GM12878 (cell line): ENCODE measurements around the gene IQGAP2. TPM values are rescaled to one million over a fixed set of nuclear protein-coding genes. Genes with fewer than 3 reads are reported as not detected.

Experiments used
- ATAC-seq: fragments of 200-7000 bp; cut with Tn5 transposase; 3 replicates; pipeline ENCODE4 v1.9.1; 2020; ENCODE audit warnings: mild to moderate bottlenecking, moderate library complexity
- BruUV-seq: library from RNA; stranded (reverse); fragments of 400-500 nt; replicated peaks from 2 replicates; lab custom pipeline; 2021; lab: Mats Ljungman, UMichigan
- CTCF ChIA-PET: fragments of 300-600 bp; sonication (Branson Sonifier 250); formaldehyde crosslinking; extraction: SDS; loops from one replicate; lab custom pipeline; 2021; ENCODE audit warnings: inconsistent platforms; lab: Yijun Ruan, JAX
- POLR2A ChIA-PET: fragments of 350-600 bp; formaldehyde crosslinking; extraction: SDS; loops from one replicate; lab custom pipeline; 2021; ENCODE audit warnings: inconsistent platforms; lab: Charles Lee
- RAD21 ChIA-PET: fragments of 300-600 bp; sonication (Branson Sonifier 250); formaldehyde crosslinking; loops from one replicate; lab custom pipeline; 2023; ENCODE audit warnings: antibody characterized with exemption; ENCODE audit not compliant: unreplicated experiment; lab: Charles Lee
- SMC1A ChIA-PET: fragments of 300-600 bp; sonication (Branson Sonifier 250); formaldehyde crosslinking; loops from one replicate; lab custom pipeline; 2023; ENCODE audit not compliant: unreplicated experiment, uncharacterized antibody; lab: Charles Lee
- DNase-seq: peaks from one replicate; pipeline ENCODE4 v3.0.0-alpha.2; 2011; ENCODE audit warnings: low read depth, low spot score
- FAIRE-seq: peaks from 3 replicates; lab custom pipeline; 2011; peaks lifted over from hg19 to GRCh38; lab: Jason Lieb, UNC
- H2AFZ ChIP-seq: 2 replicates; pipeline ENCODE4 v1.6.0; 2011; ENCODE audit warnings: low read depth, low read length, control low read depth; ENCODE audit not compliant: control insufficient read depth
- H3K27ac ChIP-seq: 2 replicates; pipeline ENCODE4 v1.5.1; 2011; ENCODE audit warnings: control low read depth; ENCODE audit not compliant: control insufficient read depth, insufficient read depth
- H3K27me3 ChIP-seq, 2 experiments: replicated peaks in 1 of 2; 2 replicates each; pipeline versions ENCODE4 v1.6.0 to v1.6.1; 2011; ENCODE audit warnings: low read length in 1 of 2; ENCODE audit not compliant: control insufficient read depth in 2 of 2, insufficient read depth in 2 of 2
- H3K36me3 ChIP-seq, 2 experiments: 2 replicates each; pipeline ENCODE4 v1.5.1; 2011; ENCODE audit warnings: low read length in 1 of 2; ENCODE audit not compliant: control insufficient read depth in 2 of 2, insufficient read depth in 2 of 2
- H3K4me1 ChIP-seq: 2 replicates; pipeline ENCODE4 v1.6.1; 2011; ENCODE audit warnings: mild to moderate bottlenecking, low read length, moderate library complexity, mixed read lengths; ENCODE audit not compliant: control insufficient read depth, insufficient read depth
- H3K4me2 ChIP-seq: 2 replicates; pipeline ENCODE4 v1.6.0; 2011; ENCODE audit warnings: control low read depth; ENCODE audit not compliant: control insufficient read depth, insufficient read depth
- H3K4me3 ChIP-seq: fragments of 200-600 bp; sonication (generic); 2 replicates; pipeline ENCODE4 v1.5.1; 2016
- H3K79me2 ChIP-seq: 2 replicates; pipeline ENCODE4 v1.6.0; 2011; ENCODE audit warnings: low read length; ENCODE audit not compliant: control insufficient read depth, insufficient read depth
- H3K9ac ChIP-seq: 2 replicates; pipeline ENCODE4 v1.8.0; 2011; ENCODE audit warnings: low read length, control low read depth, mixed read lengths; ENCODE audit not compliant: control insufficient read depth, insufficient read depth
- H3K9me3 ChIP-seq: replicated peaks from 3 replicates; pipeline ENCODE4 v1.5.1; 2011; ENCODE audit warnings: mild to moderate bottlenecking, low read length; ENCODE audit not compliant: control insufficient read depth, insufficient read depth
- H4K20me1 ChIP-seq: 2 replicates; pipeline ENCODE4 v1.6.0; 2011; ENCODE audit not compliant: control insufficient read depth, insufficient read depth
- BMI1 ChIP-seq: fragments of 450-650 bp; IDR thresholded peaks from 2 replicates; pipeline ENCODE4 v1.6.1; 2016; ENCODE audit warnings: mild to moderate bottlenecking, moderate library complexity, borderline replicate concordance
- LARP7 ChIP-seq: fragments of 450-650 bp; IDR thresholded peaks from 2 replicates; pipeline ENCODE4 v1.6.1; 2017; ENCODE audit warnings: mild to moderate bottlenecking
- MEF2A ChIP-seq: IDR thresholded peaks from 2 replicates; pipeline ENCODE4 v1.6.1; 2011; ENCODE audit warnings: low read depth, mild to moderate bottlenecking, low read length, moderate library complexity; ENCODE audit not compliant: insufficient read depth
- MTA3 ChIP-seq: IDR thresholded peaks from 2 replicates; pipeline ENCODE4 v1.6.1; 2012; ENCODE audit warnings: low read length, inconsistent platforms, borderline replicate concordance
- PML ChIP-seq: IDR thresholded peaks from 2 replicates; pipeline ENCODE4 v1.6.1; 2012; ENCODE audit warnings: low read length, inconsistent platforms
- SIN3A ChIP-seq: IDR thresholded peaks from 2 replicates; pipeline ENCODE4 v1.6.1; 2012; ENCODE audit warnings: low read depth, low read length, improper control_type of control experiment
- WGBS: methylation state at CpG from one replicate; pipeline ENCODE4 v1.1.6; 2016; ENCODE audit warnings: low lambda C conversion rate; ENCODE audit not compliant: insufficient replicate concordance, insufficient coverage; ENCODE audit errors: missing lambda C conversion rate; 5-methylcytosine and 5-hydroxymethylcytosine counted together
- in situ Hi-C: fragments of 300-500 bp; cut with MboI; formaldehyde crosslinking; loops from 9 replicates; pipeline ENCODE4 v1.14.3; 2018; ENCODE audit warnings: mixed read lengths
- intact Hi-C: fragments of 100-400 bp; cut with micrococcal nuclease; formaldehyde crosslinking; loops from one replicate; pipeline ENCODE4 v1.14.2; 2022; ENCODE audit not compliant: unreplicated experiment
- polyA plus RNA-seq, 11 experiments: library from polyadenylated mRNA; depleted of rRNA in 4 of 11; unstranded in 6 of 11; stranded (reverse) in 5 of 11; fragments of >200 nt; fragmentation: Nextera tagmentation in 4 of 11; fragmentation: Illumina TruSeq in 1 of 11; extraction: Ambion mirVana in 4 of 11; extraction: Trizol in 1 of 11; gene quantifications; 1 replicate in 1 of 11; 2 replicates in 10 of 11; pipeline versions ENCODE4 v1.2.1 to v1.2.3, GENCODE V29; 2011 to 2016; ENCODE audit warnings: inconsistent platforms in 2 of 11, missing spikeins in 2 of 11, low read depth in 1 of 11
- total RNA-seq, 4 experiments: library from RNA; depleted of rRNA in 3 of 4; stranded (reverse); fragments of >200 nt in 3 of 4; fragmentation: Illumina TruSeq in 1 of 4; extraction: Trizol in 1 of 4; gene quantifications; 2 replicates each; pipeline versions ENCODE4 v1.2.1 to v1.2.3, GENCODE V29; 2013 to 2021
- TF ChIP-seq, protein P1 (sequence below): IDR thresholded peaks from 2 replicates; pipeline ENCODE4 v1.6.1; 2012; ENCODE audit warnings: low read depth, low read length, improper control_type of control experiment
- TF ChIP-seq, protein P2 (sequence below): fragments of 450-650 bp; formaldehyde crosslinking; IDR thresholded peaks from 2 replicates; pipeline ENCODE4 v1.4.0; 2020; ENCODE audit warnings: mild to moderate bottlenecking, moderate library complexity
- TF ChIP-seq, protein P3 (sequence below): IDR thresholded peaks from 2 replicates; pipeline ENCODE4 v1.6.1; 2012; ENCODE audit warnings: improper control_type of control experiment, low read depth, low read length; ENCODE audit not compliant: insufficient replicate concordance

IQGAP2 gene
- total and polyA plus RNA-seq, 10 of the 15 experiments (the other 5 are each of a cell fraction or from before 2014, with no cell fraction given): 14.5 to 41.4 (median 21.8) TPM

DNA sequence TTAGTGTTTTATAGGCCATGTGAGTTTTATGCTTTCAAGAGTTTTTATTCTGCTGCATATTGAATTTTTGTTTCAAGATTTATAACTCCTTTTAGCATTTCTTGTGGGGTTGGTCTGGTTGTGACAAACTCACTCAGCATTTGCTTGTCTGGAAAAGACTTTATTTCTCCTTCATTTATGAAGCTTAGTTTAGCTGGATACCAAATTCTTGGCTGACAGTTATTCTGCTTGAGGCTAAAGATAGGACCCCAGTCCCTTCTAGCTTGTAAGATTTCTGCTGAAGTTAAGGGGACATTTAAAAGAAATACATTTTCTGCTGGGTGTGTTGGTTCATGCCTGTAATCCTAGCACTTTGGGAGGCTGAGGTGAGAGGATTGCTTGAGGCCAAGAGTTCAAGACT is 36.8 kb downstream of the IQGAP2 start:
- ChIA-PET SMC1A (interaction anchor here (1.4 to 1.5 kb wide), 2 partner anchors 9 kb away, joined by 4 read pairs; no protein-coding TSS in a partner anchor), POLR2A (interaction anchor here (0.6 kb wide), 1 partner anchor 521 kb away, joined by 3 read pairs; no protein-coding TSS in a partner anchor), CTCF (interaction anchor here (1.6 kb wide), 1 partner anchor 11 kb away, joined by 3 read pairs; no protein-coding TSS in a partner anchor), RAD21 (no interaction called here)
- intact Hi-C loops (no loop called here), in situ Hi-C loops (no loop called here)
- DNase-seq (no peak), ATAC-seq (no peak), FAIRE-seq (no peak)
- Histone ChIP-seq H2AFZ (no peak overlapping the region), H3K9me3 (no peaks in the 10 kb centered on the region; the same call in 1 of the 3 replicates), H3K27ac (no peak overlapping the region), H3K36me3 (no peaks in the 10 kb centered on the region), H3K79me2 (no peaks in the 10 kb centered on the region), H3K4me2 (no peak overlapping the region), H3K4me3 (no peak overlapping the region), H3K9ac (no peak overlapping the region), H3K27me3 (no peaks in the 10 kb centered on the region), H3K4me1 (no peaks in the 10 kb centered on the region), H4K20me1 (no peaks in the 10 kb centered on the region)
- BruUV-seq: no TSS peak
- TF ChIP-seq, protein P1, sequence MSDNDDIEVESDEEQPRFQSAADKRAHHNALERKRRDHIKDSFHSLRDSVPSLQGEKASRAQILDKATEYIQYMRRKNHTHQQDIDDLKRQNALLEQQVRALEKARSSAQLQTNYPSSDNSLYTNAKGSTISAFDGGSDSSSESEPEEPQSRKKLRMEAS: no peak
- TF ChIP-seq SIN3A (no peak), LARP7 (no peak)

DNA sequence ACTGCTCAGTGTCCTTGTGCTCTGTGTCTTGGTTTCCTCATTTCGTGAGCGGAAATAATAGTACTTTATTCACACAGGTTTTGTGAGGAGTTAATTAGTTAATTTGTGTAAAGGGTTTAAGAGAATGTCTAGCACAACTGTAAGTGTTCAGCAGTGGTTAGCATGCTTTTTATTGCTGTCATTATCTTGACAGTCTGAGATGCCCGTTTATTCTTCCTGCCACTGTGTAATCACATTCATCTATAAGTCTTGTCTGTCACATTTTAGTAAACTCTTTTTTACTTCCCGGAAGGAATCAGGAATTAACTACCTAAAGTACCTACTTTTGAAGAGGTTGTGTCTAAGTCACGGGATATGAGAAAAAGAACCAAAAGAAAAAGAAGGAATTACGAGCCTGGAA is 38.0 kb downstream of the IQGAP2 start:
- no peak overlapping the region for H3K4me2 ChIP-seq
- SMC1A ChIA-PET: no interaction called here
- no peaks in the 10 kb centered on the region for H3K79me2 ChIP-seq
- H3K4me1 ChIP-seq: no peaks in the 10 kb centered on the region
- 97% methylated on average over 6 of the region's 6 CpGs for WGBS
- POLR2A ChIA-PET: no interaction called here
- H3K27me3 ChIP-seq: no peaks in the 10 kb centered on the region
- H3K4me3 ChIP-seq: no peak overlapping the region
- CTCF ChIA-PET: no interaction called here
- no peaks in the 10 kb centered on the region for H3K36me3 ChIP-seq
- H3K9me3 ChIP-seq: no peaks in the 10 kb centered on the region; the same call in 1 of the 3 replicates
- intact Hi-C loops (no loop called here), in situ Hi-C loops (no loop called here)
- no peak overlapping the region for H3K9ac ChIP-seq
- no peak for ATAC-seq
- no peak for FAIRE-seq
- RAD21 ChIA-PET: no interaction called here
- no TSS peak for BruUV-seq
- no peak overlapping the region for H3K27ac ChIP-seq
- H4K20me1 ChIP-seq: no peaks in the 10 kb centered on the region
- no peak for DNase-seq
- H2AFZ ChIP-seq: no peak overlapping the region
- TF ChIP-seq PML (no peak), MEF2A (no peak), BMI1 (no peak), MTA3 (no peak)
- TF ChIP-seq, protein P2, sequence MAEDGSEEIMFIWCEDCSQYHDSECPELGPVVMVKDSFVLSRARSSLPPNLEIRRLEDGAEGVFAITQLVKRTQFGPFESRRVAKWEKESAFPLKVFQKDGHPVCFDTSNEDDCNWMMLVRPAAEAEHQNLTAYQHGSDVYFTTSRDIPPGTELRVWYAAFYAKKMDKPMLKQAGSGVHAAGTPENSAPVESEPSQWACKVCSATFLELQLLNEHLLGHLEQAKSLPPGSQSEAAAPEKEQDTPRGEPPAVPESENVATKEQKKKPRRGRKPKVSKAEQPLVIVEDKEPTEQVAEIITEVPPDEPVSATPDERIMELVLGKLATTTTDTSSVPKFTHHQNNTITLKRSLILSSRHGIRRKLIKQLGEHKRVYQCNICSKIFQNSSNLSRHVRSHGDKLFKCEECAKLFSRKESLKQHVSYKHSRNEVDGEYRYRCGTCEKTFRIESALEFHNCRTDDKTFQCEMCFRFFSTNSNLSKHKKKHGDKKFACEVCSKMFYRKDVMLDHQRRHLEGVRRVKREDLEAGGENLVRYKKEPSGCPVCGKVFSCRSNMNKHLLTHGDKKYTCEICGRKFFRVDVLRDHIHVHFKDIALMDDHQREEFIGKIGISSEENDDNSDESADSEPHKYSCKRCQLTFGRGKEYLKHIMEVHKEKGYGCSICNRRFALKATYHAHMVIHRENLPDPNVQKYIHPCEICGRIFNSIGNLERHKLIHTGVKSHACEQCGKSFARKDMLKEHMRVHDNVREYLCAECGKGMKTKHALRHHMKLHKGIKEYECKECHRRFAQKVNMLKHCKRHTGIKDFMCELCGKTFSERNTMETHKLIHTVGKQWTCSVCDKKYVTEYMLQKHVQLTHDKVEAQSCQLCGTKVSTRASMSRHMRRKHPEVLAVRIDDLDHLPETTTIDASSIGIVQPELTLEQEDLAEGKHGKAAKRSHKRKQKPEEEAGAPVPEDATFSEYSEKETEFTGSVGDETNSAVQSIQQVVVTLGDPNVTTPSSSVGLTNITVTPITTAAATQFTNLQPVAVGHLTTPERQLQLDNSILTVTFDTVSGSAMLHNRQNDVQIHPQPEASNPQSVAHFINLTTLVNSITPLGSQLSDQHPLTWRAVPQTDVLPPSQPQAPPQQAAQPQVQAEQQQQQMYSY (CRISPR knock-in tag): no peak
- TF ChIP-seq, protein P3, sequence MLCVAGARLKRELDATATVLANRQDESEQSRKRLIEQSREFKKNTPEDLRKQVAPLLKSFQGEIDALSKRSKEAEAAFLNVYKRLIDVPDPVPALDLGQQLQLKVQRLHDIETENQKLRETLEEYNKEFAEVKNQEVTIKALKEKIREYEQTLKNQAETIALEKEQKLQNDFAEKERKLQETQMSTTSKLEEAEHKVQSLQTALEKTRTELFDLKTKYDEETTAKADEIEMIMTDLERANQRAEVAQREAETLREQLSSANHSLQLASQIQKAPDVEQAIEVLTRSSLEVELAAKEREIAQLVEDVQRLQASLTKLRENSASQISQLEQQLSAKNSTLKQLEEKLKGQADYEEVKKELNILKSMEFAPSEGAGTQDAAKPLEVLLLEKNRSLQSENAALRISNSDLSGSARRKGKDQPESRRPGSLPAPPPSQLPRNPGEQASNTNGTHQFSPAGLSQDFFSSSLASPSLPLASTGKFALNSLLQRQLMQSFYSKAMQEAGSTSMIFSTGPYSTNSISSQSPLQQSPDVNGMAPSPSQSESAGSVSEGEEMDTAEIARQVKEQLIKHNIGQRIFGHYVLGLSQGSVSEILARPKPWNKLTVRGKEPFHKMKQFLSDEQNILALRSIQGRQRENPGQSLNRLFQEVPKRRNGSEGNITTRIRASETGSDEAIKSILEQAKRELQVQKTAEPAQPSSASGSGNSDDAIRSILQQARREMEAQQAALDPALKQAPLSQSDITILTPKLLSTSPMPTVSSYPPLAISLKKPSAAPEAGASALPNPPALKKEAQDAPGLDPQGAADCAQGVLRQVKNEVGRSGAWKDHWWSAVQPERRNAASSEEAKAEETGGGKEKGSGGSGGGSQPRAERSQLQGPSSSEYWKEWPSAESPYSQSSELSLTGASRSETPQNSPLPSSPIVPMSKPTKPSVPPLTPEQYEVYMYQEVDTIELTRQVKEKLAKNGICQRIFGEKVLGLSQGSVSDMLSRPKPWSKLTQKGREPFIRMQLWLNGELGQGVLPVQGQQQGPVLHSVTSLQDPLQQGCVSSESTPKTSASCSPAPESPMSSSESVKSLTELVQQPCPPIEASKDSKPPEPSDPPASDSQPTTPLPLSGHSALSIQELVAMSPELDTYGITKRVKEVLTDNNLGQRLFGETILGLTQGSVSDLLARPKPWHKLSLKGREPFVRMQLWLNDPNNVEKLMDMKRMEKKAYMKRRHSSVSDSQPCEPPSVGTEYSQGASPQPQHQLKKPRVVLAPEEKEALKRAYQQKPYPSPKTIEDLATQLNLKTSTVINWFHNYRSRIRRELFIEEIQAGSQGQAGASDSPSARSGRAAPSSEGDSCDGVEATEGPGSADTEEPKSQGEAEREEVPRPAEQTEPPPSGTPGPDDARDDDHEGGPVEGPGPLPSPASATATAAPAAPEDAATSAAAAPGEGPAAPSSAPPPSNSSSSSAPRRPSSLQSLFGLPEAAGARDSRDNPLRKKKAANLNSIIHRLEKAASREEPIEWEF: no peak
